NCI-H128 (cell line): ENCODE measurements around the gene NUDT8.
"Not testable (repeated sequence)": the region's sequence is repeated elsewhere in the genome, so short reads cannot be mapped to it uniquely, and the experiment has no call there.

Experiments
- DNase-seq: peaks from one replicate; lab custom pipeline; 2025; ENCODE audit not compliant: unreplicated experiment; lab: John Stamatoyannopoulos, UW

NUDT8 gene

GRCh38 chr11:67628710-67629385 is 889 bp downstream of the NUDT8 start:
- no peak for DNase-seq

- no peak for DNase-seq
Observed at GRCh38 chr11:67627812-67628624, 1.7 kb downstream of the NUDT8 start.

GRCh38 chr11:67627441-67627811 is 2.3 kb downstream of the NUDT8 start:
- no peak for DNase-seq

- no peak for DNase-seq
Observed at GRCh38 chr11:67626970-67627369, 2.8 kb downstream of the NUDT8 start.

GRCh38 chr11:67626131-67626833 is 3.5 kb downstream of the NUDT8 start:
- DNase-seq, result not testable (repeated sequence)

GRCh38 chr11:67623795-67624194 is 5.9 kb downstream of the NUDT8 start:
- not testable (repeated sequence) for DNase-seq

- not testable (repeated sequence) for DNase-seq
Observed at GRCh38 chr11:67622905-67623304, 6.8 kb downstream of the NUDT8 start.

- DNase-seq, result not testable (repeated sequence)
Observed at GRCh38 chr11:67621928-67622327, 7.8 kb downstream of the NUDT8 start.

GRCh38 chr11:67620621-67621020 is 9.1 kb downstream of the NUDT8 start:
- DNase-seq, result not testable (repeated sequence)

GRCh38 chr11:67619683-67620618 is 9.8 kb downstream of the NUDT8 start:
- not testable (repeated sequence) for DNase-seq

GRCh38 chr11:67618901-67619659 is 10.7 kb downstream of the NUDT8 start:
- DNase-seq, result not testable (repeated sequence)

GRCh38 chr11:67617243-67617953 is 12.3 kb downstream of the NUDT8 start:
- no peak for DNase-seq

- no peak for DNase-seq
Observed at GRCh38 chr11:67616431-67617242, 13.1 kb downstream of the NUDT8 start.

GRCh38 chr11:67615728-67616430 is 13.9 kb downstream of the NUDT8 start:
- no peak for DNase-seq

- DNase-seq, result no peak
Observed at GRCh38 chr11:67614730-67615714, 14.7 kb downstream of the NUDT8 start.

- DNase-seq, result no peak
Observed at GRCh38 chr11:67613960-67614715, 15.6 kb downstream of the NUDT8 start.
